H1 (cell line): Measurements from ENCODE around the gene BUD13. TPM values are rescaled to one million over a fixed set of nuclear protein-coding genes. Genes with fewer than 3 reads are reported as not detected.

Source experiments
- BCL11A ChIP-seq, 2 experiments: IDR thresholded peaks; one replicate each; pipeline ENCODE4 v1.6.1; 2011; ENCODE audit warnings: low read depth in 2 of 2, low read length in 2 of 2, mild to moderate bottlenecking in 2 of 2
- CBX5 ChIP-seq: fragments of 300-800, 300-1000 bp; sonication (generic); IDR thresholded peaks from 2 replicates; pipeline ENCODE4 v1.7.1; 2016; ENCODE audit warnings: antibody characterized with exemption, low read length, low read depth
- CTCF ChIP-seq, 3 experiments: IDR thresholded peaks; 1 replicate in 2 of 3; 2 replicates in 1 of 3; pipeline versions ENCODE4 v1.5.1 to v1.6.1; 2011; ENCODE audit warnings: low read length in 3 of 3, mild to moderate bottlenecking in 3 of 3, inconsistent platforms in 2 of 3, low read depth in 1 of 3, moderate library complexity in 1 of 3; ENCODE audit not compliant: insufficient read depth in 1 of 3; ENCODE audit errors: control extremely low read depth in 1 of 3
- HDAC2 ChIP-seq, 2 experiments: fragments of 300-600 bp in 1 of 2; sonication (generic) in 1 of 2; IDR thresholded peaks; 2 replicates each; pipeline ENCODE4 v1.6.1; 2011 to 2012; ENCODE audit warnings: low read depth in 2 of 2, low read length in 2 of 2, mild to moderate bottlenecking in 2 of 2, moderate library complexity in 2 of 2, borderline replicate concordance in 1 of 2, inconsistent platforms in 1 of 2
- RAD21 ChIP-seq, 2 experiments: IDR thresholded peaks in 1 of 2; conservative IDR thresholded peaks in 1 of 2; 2 replicates each; pipeline ENCODE4 v1.6.1; 2011; ENCODE audit warnings: low read depth in 2 of 2, low read length in 2 of 2, improper control_type of control experiment in 1 of 2, inconsistent platforms in 1 of 2, mild to moderate bottlenecking in 1 of 2, moderate library complexity in 1 of 2
- RBBP5 ChIP-seq: IDR thresholded peaks from 2 replicates; pipeline ENCODE4 v1.7.1; 2012; ENCODE audit warnings: low read depth, mild to moderate bottlenecking, inconsistent platforms, low read length, moderate library complexity, borderline replicate concordance
- SP1 ChIP-seq: IDR thresholded peaks from 2 replicates; pipeline ENCODE4 v1.6.1; 2011; ENCODE audit warnings: low read depth, low read length
- SP2 ChIP-seq: IDR thresholded peaks from 2 replicates; pipeline ENCODE4 v1.6.1; 2012; ENCODE audit warnings: mild to moderate bottlenecking, low read length, inconsistent platforms
- SRF ChIP-seq: IDR thresholded peaks from 2 replicates; pipeline ENCODE4 v1.6.1; 2011; ENCODE audit warnings: mild to moderate bottlenecking, low read depth, low read length, moderate library complexity
- TAF7 ChIP-seq: optimal IDR thresholded peaks from 2 replicates; pipeline ENCODE3; 2011; ENCODE audit warnings: low read depth, mild to moderate bottlenecking, inconsistent platforms, low read length, moderate library complexity, borderline replicate concordance
- polyA plus RNA-seq, 7 experiments: library from polyadenylated mRNA; depleted of rRNA in 3 of 7; stranded (reverse) in 5 of 7; unstranded in 2 of 7; fragments of >200 nt in 5 of 7; fragments of 200-250 nt in 2 of 7; gene quantifications; 1 replicate in 5 of 7; 2 replicates in 1 of 7; 4 replicates in 1 of 7; pipeline versions ENCODE4 v1.2.1 to v1.2.3, GENCODE V29; 2011 to 2013; ENCODE audit warnings: missing spikeins in 2 of 7, mixed read lengths in 2 of 7
- total RNA-seq: library from RNA; stranded (reverse); fragmentation: NEBNext Ultra II Directional; extraction: Animal tissue kit (Norgen Biotek cat#: 25700); gene quantifications from 2 replicates; pipeline ENCODE4 v1.2.1, GENCODE V29; 2021

Gene BUD13
- total and polyA plus RNA-seq, 2 of the 8 experiments (the other 6 are each of a cell fraction or from before 2014, with no cell fraction given), result 24.8 to 27.2 TPM

GRCh38 chr11:116792869-116793771 is 20.3 kb upstream of the BUD13 start (continued):
- TF ChIP-seq CTCF (IDR thresholded peaks at IDR 0.05; ENCODE audit: control extremely low read depth in 1 of 3, insufficient read depth in 1 of 3, low read depth in 1 of 3, low read length in 3 of 3) (no peak), RAD21 (IDR thresholded peaks at IDR 0.05 in 1 of 2, conservative IDR thresholded peaks at IDR 0.05 in 1 of 2; ENCODE audit: low read depth in 2 of 2, low read length in 2 of 2) (no peak), TAF7 (no peak), RBBP5 (no peak), SRF (no peak), CBX5 (no peak), SP2 (no peak), HDAC2 (IDR thresholded peaks at IDR 0.05; ENCODE audit: borderline replicate concordance in 1 of 2, low read depth in 2 of 2, low read length in 2 of 2) (no peak), BCL11A (IDR thresholded peaks at IDR 0.05; ENCODE audit: low read depth in 2 of 2, low read length in 2 of 2) (no peak), SP1 (no peak)
